Activated CD8-positive, alpha-beta memory T cell treated with anti-CD3 and anti-CD28 coated beads for 24 hours (primary cell): ENCODE data around the gene CFAP53.
"Not testable (repeated sequence)": the region's sequence is repeated elsewhere in the genome, so short reads cannot be mapped to it uniquely, and the experiment has no call there.

Source experiments
- DNase-seq: peaks from one replicate; pipeline ENCODE4 v3.0.0-alpha.2; 2020

CFAP53 gene

GRCh38 chr18:50266248-50266704 lies at the start of gene CFAP53:
TSS of gene CFAP53 (minus strand) at chr18:50266495. CDS start at chr18:50266404, 91 bp downstream.
- DNase-seq = peak; percentile 94

GRCh38 chr18:50315100-50315871 lies 49.0 kb upstream of the CFAP53 start:
- no peak for DNase-seq

- no peak for DNase-seq
Measured at GRCh38 chr18:50313873-50314460, 47.7 kb upstream of the CFAP53 start.

- no peak for DNase-seq
Measured at GRCh38 chr18:50313031-50313607, 46.8 kb upstream of the CFAP53 start.

- DNase-seq = no peak
Measured at GRCh38 chr18:50312296-50313030, 46.2 kb upstream of the CFAP53 start.

GRCh38 chr18:50311650-50312049 lies 45.4 kb upstream of the CFAP53 start:
- no peak for DNase-seq

- DNase-seq = no peak
Measured at GRCh38 chr18:50310080-50310479, 43.8 kb upstream of the CFAP53 start.

- DNase-seq = not testable (repeated sequence)
Measured at GRCh38 chr18:50308851-50309250, 42.6 kb upstream of the CFAP53 start.

- peak; percentile 90 for DNase-seq
Measured at GRCh38 chr18:50307738-50308470, 41.6 kb upstream of the CFAP53 start.

- DNase-seq = no peak
Measured at GRCh38 chr18:50307400-50307737, 41.1 kb upstream of the CFAP53 start.

GRCh38 chr18:50306944-50307343 lies 40.6 kb upstream of the CFAP53 start:
- no peak for DNase-seq

GRCh38 chr18:50301074-50301473 lies 34.8 kb upstream of the CFAP53 start:
- DNase-seq = no peak

GRCh38 chr18:50299626-50300388 lies 33.5 kb upstream of the CFAP53 start:
- DNase-seq = no peak

GRCh38 chr18:50298443-50299284 lies 32.4 kb upstream of the CFAP53 start:
- no peak for DNase-seq

GRCh38 chr18:50297621-50298442 lies 31.5 kb upstream of the CFAP53 start:
- peak; percentile 84 for DNase-seq

GRCh38 chr18:50293039-50293438 lies 26.7 kb upstream of the CFAP53 start:
- DNase-seq = no peak

- no peak for DNase-seq
Measured at GRCh38 chr18:50289108-50289443, 22.8 kb upstream of the CFAP53 start.

GRCh38 chr18:50288348-50289107 lies 22.2 kb upstream of the CFAP53 start:
- DNase-seq = not testable (repeated sequence)
